ENCODE results near the gene PEX10.

The PEX10 gene

DNA sequence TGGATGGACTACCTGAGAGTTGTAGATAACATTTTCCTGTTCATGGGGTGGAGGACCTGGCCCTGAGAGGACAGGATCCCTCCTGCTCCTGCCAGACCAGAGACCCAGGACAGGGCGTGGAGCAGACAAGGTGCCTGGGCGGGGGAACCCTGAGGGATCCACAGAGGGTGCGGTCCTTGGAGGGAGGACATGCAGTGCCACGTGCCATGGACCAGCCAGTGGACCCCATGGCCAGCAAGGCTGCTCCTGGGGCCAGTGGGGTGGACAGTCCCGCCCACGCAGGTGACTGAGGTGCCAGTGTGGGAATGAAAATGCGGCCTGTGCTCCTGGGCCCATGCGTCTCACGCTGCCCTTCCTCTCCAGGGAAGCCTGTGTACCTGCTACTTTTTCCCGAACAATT is 17.1 kb downstream of the PEX10 start:
- no peak overlapping the region for H3K4me3 ChIP-seq (ENCODE audit: low read depth, low read length)
- DNase-seq (ENCODE audit: low read depth, low spot score): no peak
- TF ChIP-seq, protein P1, sequence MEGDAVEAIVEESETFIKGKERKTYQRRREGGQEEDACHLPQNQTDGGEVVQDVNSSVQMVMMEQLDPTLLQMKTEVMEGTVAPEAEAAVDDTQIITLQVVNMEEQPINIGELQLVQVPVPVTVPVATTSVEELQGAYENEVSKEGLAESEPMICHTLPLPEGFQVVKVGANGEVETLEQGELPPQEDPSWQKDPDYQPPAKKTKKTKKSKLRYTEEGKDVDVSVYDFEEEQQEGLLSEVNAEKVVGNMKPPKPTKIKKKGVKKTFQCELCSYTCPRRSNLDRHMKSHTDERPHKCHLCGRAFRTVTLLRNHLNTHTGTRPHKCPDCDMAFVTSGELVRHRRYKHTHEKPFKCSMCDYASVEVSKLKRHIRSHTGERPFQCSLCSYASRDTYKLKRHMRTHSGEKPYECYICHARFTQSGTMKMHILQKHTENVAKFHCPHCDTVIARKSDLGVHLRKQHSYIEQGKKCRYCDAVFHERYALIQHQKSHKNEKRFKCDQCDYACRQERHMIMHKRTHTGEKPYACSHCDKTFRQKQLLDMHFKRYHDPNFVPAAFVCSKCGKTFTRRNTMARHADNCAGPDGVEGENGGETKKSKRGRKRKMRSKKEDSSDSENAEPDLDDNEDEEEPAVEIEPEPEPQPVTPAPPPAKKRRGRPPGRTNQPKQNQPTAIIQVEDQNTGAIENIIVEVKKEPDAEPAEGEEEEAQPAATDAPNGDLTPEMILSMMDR (IDR thresholded peaks at IDR 0.05; ENCODE audit: insufficient read depth, low read length, missing control alignments): no peak
- ChIA-PET CTCF (interaction anchor here (0.8 to 21.2 kb wide), 2 partner anchors 195 to 1057 kb away, joined by 3 to 891 read pairs; partner anchors contain the start of gene FAAP20), POLR2A (interaction anchor here (1.3 kb wide), 1 partner anchor 11 kb away, joined by 3 read pairs; no protein-coding TSS in a partner anchor)

DNA sequence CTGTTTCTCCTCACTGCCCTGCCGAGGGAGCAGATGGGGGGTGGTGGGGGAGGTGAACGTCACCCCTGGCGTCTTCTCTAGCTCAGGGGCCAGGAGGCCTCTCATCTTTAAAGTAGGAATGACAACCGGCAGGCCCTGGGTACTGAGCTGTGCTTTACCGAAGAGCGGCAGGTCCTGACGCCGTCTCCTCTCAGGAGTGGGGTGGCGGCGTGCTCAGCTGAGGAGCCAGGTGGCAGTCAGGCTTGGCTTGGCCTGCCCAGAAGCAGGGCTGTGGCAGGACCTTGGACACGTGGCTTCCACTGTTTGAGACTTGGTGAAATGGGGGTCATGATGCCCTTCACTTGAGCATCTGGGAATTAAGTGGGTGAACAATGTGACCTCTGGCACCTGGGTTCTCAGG is 17.6 kb downstream of the PEX10 start:
- POLR2A ChIA-PET: no interaction called here

DNA sequence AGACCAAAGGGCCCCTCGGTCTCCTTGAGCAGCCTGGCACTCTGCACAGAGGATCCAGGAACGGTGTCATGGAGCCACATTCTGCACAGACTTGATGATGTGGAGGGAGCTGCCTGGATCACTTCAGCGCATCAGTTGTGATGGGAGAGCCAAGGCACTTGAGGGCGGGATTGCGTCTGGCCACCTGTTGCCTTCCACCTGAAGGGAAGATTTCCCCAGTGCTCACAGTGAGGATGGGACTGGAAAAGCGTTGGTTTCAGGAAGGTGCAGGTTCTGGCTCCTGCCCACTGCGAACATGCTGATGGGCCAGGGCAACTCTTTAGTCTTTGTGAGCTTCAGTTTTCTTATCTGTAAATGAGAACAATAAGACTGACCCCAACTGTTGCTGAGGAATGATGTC is 18.1 kb downstream of the PEX10 start:
- ChIA-PET CTCF (interaction anchor here (0.8 to 21.2 kb wide), 4 partner anchors 13 to 1058 kb away, joined by 3 to 891 read pairs (median 3); partner anchors contain the start of gene FAAP20), POLR2A (no interaction called here)
- no peak for DNase-seq (ENCODE audit: low read depth, low spot score)
- no peak overlapping the region for H3K4me3 ChIP-seq (ENCODE audit: low read depth, low read length)
- TF ChIP-seq, protein P1 (IDR thresholded peaks at IDR 0.05; ENCODE audit: insufficient read depth, low read length, missing control alignments): no peak

More for the DNA sequence above, 17.6 kb downstream of the PEX10 start:
- no peak for DNase-seq (ENCODE audit: low read depth, low spot score)
- H3K4me3 ChIP-seq (ENCODE audit: low read depth, low read length): no peak overlapping the region
- CTCF ChIA-PET: interaction anchor here (0.8 to 21.2 kb wide), 4 partner anchors 13 to 1057 kb away, joined by 3 to 891 read pairs (median 3); partner anchors contain the start of gene FAAP20
- TF ChIP-seq, protein P1 (IDR thresholded peaks at IDR 0.05; ENCODE audit: insufficient read depth, low read length, missing control alignments): no peak

DNA sequence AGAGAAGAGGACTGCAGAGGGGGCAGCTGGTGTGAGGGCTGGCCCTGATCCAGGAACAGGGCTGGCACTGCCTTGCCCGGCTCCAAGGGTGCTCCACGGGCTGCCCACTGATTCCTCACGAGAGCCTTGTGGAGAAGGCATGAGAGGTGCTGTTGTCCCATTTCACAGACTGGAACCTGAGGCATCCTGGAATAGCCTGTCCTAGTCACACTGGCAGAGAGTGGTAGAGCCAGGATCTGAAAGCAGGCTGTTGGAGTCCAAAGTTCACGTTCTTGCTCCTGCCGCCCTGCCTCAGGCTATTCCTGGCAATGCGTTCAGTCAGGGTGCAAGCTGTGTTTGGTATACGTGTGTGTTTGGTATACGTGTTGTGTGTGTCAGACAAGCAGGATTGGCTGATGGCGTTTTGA is 18.9 kb downstream of the PEX10 start:
- no peak for DNase-seq (ENCODE audit: low read depth, low spot score)
- ChIA-PET POLR2A (no interaction called here), CTCF (interaction anchor here (0.7 to 21.2 kb wide), 4 partner anchors 12 to 193 kb away, joined by 3 to 891 read pairs (median 3); partner anchors contain the start of gene FAAP20)
- TF ChIP-seq, protein P1 (IDR thresholded peaks at IDR 0.05; ENCODE audit: insufficient read depth, low read length, missing control alignments): no peak
- peak overlapping the region; percentile 3; the same call in 1 of the 2 replicates for H3K4me3 ChIP-seq (ENCODE audit: low read depth, low read length)

DNA sequence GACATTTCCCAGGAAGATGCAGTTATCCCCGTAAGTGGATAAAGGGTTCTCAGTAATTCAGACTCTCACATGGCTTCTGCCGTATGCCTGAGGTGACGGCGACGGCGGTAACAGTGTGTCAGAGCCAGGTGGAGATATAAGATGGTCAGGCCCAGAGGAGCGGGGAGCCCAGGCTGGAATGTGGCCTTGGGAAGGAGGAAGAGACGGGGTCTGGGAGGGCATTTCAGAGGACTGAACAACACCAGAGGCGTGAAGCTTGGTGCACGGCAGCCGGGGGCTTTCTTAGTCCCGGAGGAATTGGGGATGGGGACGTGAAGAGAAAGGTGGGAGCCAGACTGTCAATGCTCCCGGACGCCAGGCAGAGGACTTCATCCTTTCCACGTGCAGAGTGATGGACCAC is 19.7 kb downstream of the PEX10 start:
- TF ChIP-seq, protein P1 (IDR thresholded peaks at IDR 0.05; ENCODE audit: insufficient read depth, low read length, missing control alignments): no peak
- ChIA-PET POLR2A (interaction anchor here (1.9 kb wide), 1 partner anchor 193 kb away, joined by 6 read pairs; no protein-coding TSS in a partner anchor), CTCF (interaction anchor here (0.7 to 21.2 kb wide), 5 partner anchors 12 to 218 kb away, joined by 3 to 891 read pairs (median 6); partner anchors contain the start of gene FAAP20)
- DNase-seq (ENCODE audit: low read depth, low spot score): no peak
- peak overlapping the region; percentile 77 for H3K4me3 ChIP-seq (ENCODE audit: low read depth, low read length)

DNA sequence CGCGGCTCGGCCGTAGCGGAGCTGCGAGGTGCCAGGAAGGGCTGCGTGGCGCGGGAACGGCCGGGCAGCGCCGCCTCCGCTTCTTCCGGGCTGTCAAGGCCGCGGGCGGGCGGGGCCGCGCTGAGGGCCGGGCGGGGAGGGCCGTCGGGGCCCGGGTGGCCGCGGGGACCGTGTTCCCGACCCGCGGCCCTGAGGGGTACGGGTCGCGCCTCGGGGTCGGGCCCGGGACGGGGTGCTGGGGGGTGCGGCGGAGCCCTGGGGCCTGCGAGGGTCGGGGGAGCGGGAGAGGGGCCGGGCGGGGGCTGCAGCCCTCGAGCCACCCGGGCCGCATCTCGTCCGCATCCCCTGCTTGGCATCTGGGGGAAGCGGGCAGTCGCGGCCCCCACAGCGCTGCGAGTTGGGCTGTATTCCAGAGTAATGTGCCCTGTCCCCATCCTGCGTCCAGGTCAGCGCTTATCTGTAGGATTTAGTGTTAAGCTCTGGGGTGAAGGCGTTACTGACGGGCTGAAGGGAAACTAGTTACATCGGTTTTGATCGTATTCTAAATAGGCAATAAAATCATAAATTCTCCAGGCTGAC is 20.3 kb downstream of the PEX10 start:
- peak overlapping the region; percentile 77 for H3K4me3 ChIP-seq (ENCODE audit: low read depth, low read length)
- ChIA-PET POLR2A (interaction anchor here (0.7 to 1.9 kb wide), 14 partner anchors 8 to 197 kb away, joined by 3 to 7 read pairs (median 4); partner anchors contain the start of genes FAAP20, PEX10 and SKI), CTCF (interaction anchor here (0.8 to 21.2 kb wide), 5 partner anchors 11 to 217 kb away, joined by 3 to 891 read pairs (median 6); partner anchors contain the start of gene FAAP20)
- TF ChIP-seq, protein P1 (IDR thresholded peaks at IDR 0.05; ENCODE audit: insufficient read depth, low read length, missing control alignments): no peak
- no peak for DNase-seq (ENCODE audit: low read depth, low spot score)

Data from AG04449 (cell line).